Mesodermal cell (in vitro differentiated cells): ENCODE measurements around the gene C1orf52.

Source experiments
- H3K27ac ChIP-seq: 2 replicates; pipeline ENCODE4 v1.7.0; 2013; ENCODE audit warnings: mild to moderate bottlenecking, low read depth, low read length, moderate library complexity; ENCODE audit not compliant: severe bottlenecking
- H3K36me3 ChIP-seq: 2 replicates; pipeline ENCODE4 v1.7.1; 2013; ENCODE audit warnings: mild to moderate bottlenecking, low read length, moderate library complexity; ENCODE audit not compliant: control insufficient read depth, insufficient read depth
- H3K4me1 ChIP-seq: one replicate; pipeline ENCODE4 v1.7.1; 2013; ENCODE audit warnings: mild to moderate bottlenecking, low read length; ENCODE audit not compliant: insufficient read depth, control insufficient read depth, poor library complexity, severe bottlenecking
- H3K4me3 ChIP-seq: 2 replicates; pipeline ENCODE4 v1.7.0; 2013; ENCODE audit warnings: low read length, control low read depth, mild to moderate bottlenecking; ENCODE audit not compliant: insufficient read depth, poor library complexity, severe bottlenecking; ENCODE audit errors: extremely low read depth
- H3K9me3 ChIP-seq: 2 replicates; pipeline ENCODE4 v1.7.1; 2013; ENCODE audit warnings: mild to moderate bottlenecking, low read length, moderate library complexity; ENCODE audit not compliant: control insufficient read depth
- WGBS, 2 experiments: methylation state at CpG; one replicate each; pipeline ENCODE4 v1.1.5; 2013; ENCODE audit warnings: missing lambda C conversion rate in 2 of 2; ENCODE audit not compliant: insufficient coverage in 2 of 2; 5-methylcytosine and 5-hydroxymethylcytosine counted together

Gene C1orf52

GRCh38 chr1:85230305-85230977 is 29.0 kb downstream of the C1orf52 start:
- Histone ChIP-seq H3K4me3 (no peak overlapping the region), H3K36me3 (no peaks in the 10 kb centered on the region)
- 84 to 92% methylated on average over 6 of the region's 8 CpGs for WGBS, 2 experiments

GRCh38 chr1:85229574-85230097 is 29.8 kb downstream of the C1orf52 start:
- Histone ChIP-seq H3K4me1 (peaks cover 3% of the 10 kb centered on the region), H3K36me3 (no peaks in the 10 kb centered on the region), H3K4me3 (no peak overlapping the region), H3K27ac (no peak overlapping the region), H3K9me3 (no peaks in the 10 kb centered on the region)
- WGBS, 2 experiments, result 85 to 94% methylated on average over 3 of the region's 6 CpGs

More at GRCh38 chr1:85230305-85230977, 29.0 kb downstream of the C1orf52 start:
- no peaks in the 10 kb centered on the region for H3K4me1 ChIP-seq
- H3K9me3 ChIP-seq, result no peaks in the 10 kb centered on the region
- no peak overlapping the region for H3K27ac ChIP-seq

- Histone ChIP-seq H3K4me3 (no peak overlapping the region), H3K27ac (no peak overlapping the region), H3K4me1 (peaks cover 9% of the 10 kb centered on the region), H3K36me3 (no peaks in the 10 kb centered on the region), H3K9me3 (no peaks in the 10 kb centered on the region)
- 100% methylated on average over 1 of the region's 1 CpG for WGBS, 2 experiments
These were observed 30.5 kb downstream of the C1orf52 start for GRCh38 chr1:85228972-85229371.

GRCh38 chr1:85225624-85226380 is 33.7 kb downstream of the C1orf52 start:
- Histone ChIP-seq H3K27ac (peak overlapping the region; percentile 67), H3K9me3 (no peaks in the 10 kb centered on the region), H3K4me1 (peaks cover 9% of the 10 kb centered on the region), H3K4me3 (no peak overlapping the region), H3K36me3 (no peaks in the 10 kb centered on the region)
- 53 to 67% methylated on average over 1 to 3 of the region's 5 CpGs for WGBS, 2 experiments

GRCh38 chr1:85224734-85225623 is 34.5 kb downstream of the C1orf52 start:
- H3K9me3 ChIP-seq, result no peaks in the 10 kb centered on the region
- H3K27ac ChIP-seq, result peak overlapping the region; percentile 67
- 45 to 85% methylated on average over 1 to 2 of the region's 3 CpGs for WGBS, 2 experiments
- no peaks in the 10 kb centered on the region for H3K36me3 ChIP-seq
- peaks cover 9% of the 10 kb centered on the region for H3K4me1 ChIP-seq
- no peak overlapping the region for H3K4me3 ChIP-seq

- H3K4me3 ChIP-seq, result no peak overlapping the region
- H3K9me3 ChIP-seq, result no peaks in the 10 kb centered on the region
- H3K27ac ChIP-seq, result no peak overlapping the region
- peaks cover 9% of the 10 kb centered on the region for H3K4me1 ChIP-seq
- H3K36me3 ChIP-seq, result no peaks in the 10 kb centered on the region
These were observed 35.2 kb downstream of the C1orf52 start for GRCh38 chr1:85224295-85224694.

GRCh38 chr1:85223334-85223733 is 36.1 kb downstream of the C1orf52 start:
- H3K27ac ChIP-seq, result no peak overlapping the region
- H3K36me3 ChIP-seq, result no peaks in the 10 kb centered on the region
- WGBS, 2 experiments, result 60 to 79% methylated on average over 3 to 4 of the region's 5 CpGs
- peaks cover 9% of the 10 kb centered on the region for H3K4me1 ChIP-seq
- H3K9me3 ChIP-seq, result no peaks in the 10 kb centered on the region
- no peak overlapping the region for H3K4me3 ChIP-seq

- WGBS, 2 experiments, result 62 to 72% methylated on average over 6 of the region's 7 CpGs
- Histone ChIP-seq H3K9me3 (no peaks in the 10 kb centered on the region), H3K36me3 (no peaks in the 10 kb centered on the region), H3K27ac (no peak overlapping the region), H3K4me3 (no peak overlapping the region), H3K4me1 (peaks cover 9% of the 10 kb centered on the region)
These were observed 38.7 kb downstream of the C1orf52 start for GRCh38 chr1:85220756-85221201.

GRCh38 chr1:85219853-85220610 is 39.4 kb downstream of the C1orf52 start:
- H3K9me3 ChIP-seq, result no peaks in the 10 kb centered on the region
- H3K36me3 ChIP-seq, result no peaks in the 10 kb centered on the region
- H3K4me3 ChIP-seq, result no peak overlapping the region
- peaks cover 9% of the 10 kb centered on the region for H3K4me1 ChIP-seq
- 100% methylated on average over 1 of the region's 2 CpGs; no CpG with 5 or more reads in 1 of the 2 experiments for WGBS, 2 experiments
- H3K27ac ChIP-seq, result no peak overlapping the region

- H3K4me1 ChIP-seq, result no peaks in the 10 kb centered on the region
- H3K27ac ChIP-seq, result no peak overlapping the region
- H3K9me3 ChIP-seq, result no peaks in the 10 kb centered on the region
- H3K36me3 ChIP-seq, result no peaks in the 10 kb centered on the region
- no peak overlapping the region for H3K4me3 ChIP-seq
These were observed 42.8 kb downstream of the C1orf52 start for GRCh38 chr1:85216697-85217096.
